T-helper 2 cell treated with Interferon-gamma antibody and Interleukin-4, amounts not matched to agents 5 μg/mL and 100 μg/mL, for 36 hours (primary cell): ENCODE results near the gene TRH.
"Not testable (repeated sequence)": the region's sequence is repeated elsewhere in the genome, so short reads cannot be mapped to it uniquely, and the experiment has no call there.

Experiments used
- DNase-seq: peaks from one replicate; pipeline ENCODE4 v3.0.0; 2021; ENCODE audit warnings: low spot score
- H3K27ac Mint-ChIP-seq: one replicate; pipeline ENCODE4 v1.8.0; 2021; ENCODE audit warnings: mild to moderate bottlenecking, mixed read lengths
- H3K27me3 Mint-ChIP-seq: one replicate; pipeline ENCODE4 v1.8.0; 2021; ENCODE audit warnings: low read depth, mixed read lengths
- H3K36me3 Mint-ChIP-seq: one replicate; pipeline ENCODE4 v1.8.0; 2021; ENCODE audit warnings: low read depth, mixed read lengths
- H3K4me1 Mint-ChIP-seq: one replicate; pipeline ENCODE4 v1.8.0; 2021; ENCODE audit warnings: low read depth, mixed read lengths
- H3K4me3 Mint-ChIP-seq: one replicate; pipeline ENCODE4 v1.8.0; 2022; ENCODE audit warnings: mild to moderate bottlenecking, moderate library complexity, mixed read lengths
- H3K9me3 Mint-ChIP-seq: one replicate; pipeline ENCODE4 v1.8.0; 2021; ENCODE audit warnings: mixed read lengths

The TRH gene

GRCh38 chr3:130002666-130003598, 28.4 kb downstream of the TRH start:
- peaks cover 46% of the 10 kb centered on the region for H3K27me3 Mint-ChIP-seq
- DNase-seq = peak; percentile 60
- H3K27ac Mint-ChIP-seq, H3K4me1 Mint-ChIP-seq, H3K36me3 Mint-ChIP-seq, H3K9me3 Mint-ChIP-seq: not testable (repeated sequence)
- H3K4me3 Mint-ChIP-seq = peak overlapping the region; percentile 30

- peaks cover 10% of the 10 kb centered on the region for H3K27me3 Mint-ChIP-seq
- H3K4me3 Mint-ChIP-seq = no peak overlapping the region
- no peaks in the 10 kb centered on the region for H3K36me3 Mint-ChIP-seq
- DNase-seq = no peak
- no peaks in the 10 kb centered on the region for H3K4me1 Mint-ChIP-seq
- H3K9me3 Mint-ChIP-seq = no peaks in the 10 kb centered on the region
- H3K27ac Mint-ChIP-seq = no peak overlapping the region
These were observed 36.0 kb downstream of the TRH start for GRCh38 chr3:130010556-130010955.

DNA sequence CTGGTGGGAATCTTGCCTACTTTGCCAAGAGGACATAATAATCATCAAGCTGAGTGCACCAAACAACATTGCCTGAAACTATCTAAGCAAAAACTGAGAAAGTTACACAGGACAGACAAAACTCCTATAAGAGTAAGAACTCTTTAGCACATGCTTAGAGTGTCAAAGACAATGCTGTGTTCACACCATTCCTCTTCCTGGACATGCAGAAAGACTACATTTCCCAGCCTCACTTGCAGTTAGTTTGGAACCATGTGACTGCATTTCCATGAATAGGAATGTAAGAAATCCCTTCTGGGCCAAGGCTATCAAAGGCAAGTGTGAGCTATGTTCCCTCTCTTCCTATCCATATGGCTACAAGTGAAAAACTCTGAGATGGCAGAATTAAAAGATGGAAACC, 37.6 kb downstream of the TRH start:
- DNase-seq, H3K27ac Mint-ChIP-seq, H3K4me1 Mint-ChIP-seq, H3K27me3 Mint-ChIP-seq, H3K4me3 Mint-ChIP-seq, H3K36me3 Mint-ChIP-seq, H3K9me3 Mint-ChIP-seq: not testable (repeated sequence)

GRCh38 chr3:130013246-130013645, 38.7 kb downstream of the TRH start:
- not testable (repeated sequence) for H3K36me3 Mint-ChIP-seq, H3K27ac Mint-ChIP-seq, DNase-seq, H3K27me3 Mint-ChIP-seq, H3K4me3 Mint-ChIP-seq, H3K9me3 Mint-ChIP-seq, H3K4me1 Mint-ChIP-seq

- Mint-ChIP-seq H3K27me3 (peaks cover 2% of the 10 kb centered on the region), H3K36me3 (no peaks in the 10 kb centered on the region), H3K4me3 (no peak overlapping the region), H3K9me3 (no peaks in the 10 kb centered on the region), H3K27ac (no peak overlapping the region), H3K4me1 (no peaks in the 10 kb centered on the region)
- no peak for DNase-seq
These were observed 40.0 kb downstream of the TRH start for GRCh38 chr3:130014526-130014925.

DNA sequence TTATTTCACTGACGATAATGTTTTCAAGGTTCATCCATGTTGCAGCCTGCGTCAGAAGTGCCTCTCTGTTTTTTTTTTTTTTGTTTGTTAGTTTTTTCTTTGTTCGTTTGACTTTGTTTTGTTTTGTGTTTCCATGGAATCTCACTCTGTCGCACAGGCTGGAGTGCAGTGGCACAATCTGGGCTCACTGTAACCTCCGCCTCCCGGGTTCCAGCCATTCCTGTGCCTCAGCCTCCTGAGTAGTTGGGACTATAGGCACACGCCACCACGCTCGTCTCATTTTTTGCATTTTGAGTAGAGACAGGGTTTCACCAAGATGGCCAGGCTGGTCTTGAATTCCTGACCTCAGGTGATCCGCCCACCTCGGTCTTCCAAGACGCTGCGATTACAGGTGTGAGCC, 43.1 kb downstream of the TRH start:
- H3K4me3 Mint-ChIP-seq, H3K9me3 Mint-ChIP-seq, DNase-seq, H3K27me3 Mint-ChIP-seq, H3K27ac Mint-ChIP-seq, H3K36me3 Mint-ChIP-seq, H3K4me1 Mint-ChIP-seq: not testable (repeated sequence)

GRCh38 chr3:130026146-130026829, 51.8 kb downstream of the TRH start:
- not testable (repeated sequence) for H3K4me1 Mint-ChIP-seq, H3K36me3 Mint-ChIP-seq, H3K27ac Mint-ChIP-seq, H3K4me3 Mint-ChIP-seq, H3K9me3 Mint-ChIP-seq, H3K27me3 Mint-ChIP-seq
- DNase-seq = peak; percentile 15

- not testable (repeated sequence) for H3K4me1 Mint-ChIP-seq, H3K27ac Mint-ChIP-seq, H3K4me3 Mint-ChIP-seq, H3K27me3 Mint-ChIP-seq, DNase-seq, H3K36me3 Mint-ChIP-seq, H3K9me3 Mint-ChIP-seq
These were observed 52.9 kb downstream of the TRH start for GRCh38 chr3:130027437-130027836.
